Measurements from ENCODE around the gene GALNT9.

DNA sequence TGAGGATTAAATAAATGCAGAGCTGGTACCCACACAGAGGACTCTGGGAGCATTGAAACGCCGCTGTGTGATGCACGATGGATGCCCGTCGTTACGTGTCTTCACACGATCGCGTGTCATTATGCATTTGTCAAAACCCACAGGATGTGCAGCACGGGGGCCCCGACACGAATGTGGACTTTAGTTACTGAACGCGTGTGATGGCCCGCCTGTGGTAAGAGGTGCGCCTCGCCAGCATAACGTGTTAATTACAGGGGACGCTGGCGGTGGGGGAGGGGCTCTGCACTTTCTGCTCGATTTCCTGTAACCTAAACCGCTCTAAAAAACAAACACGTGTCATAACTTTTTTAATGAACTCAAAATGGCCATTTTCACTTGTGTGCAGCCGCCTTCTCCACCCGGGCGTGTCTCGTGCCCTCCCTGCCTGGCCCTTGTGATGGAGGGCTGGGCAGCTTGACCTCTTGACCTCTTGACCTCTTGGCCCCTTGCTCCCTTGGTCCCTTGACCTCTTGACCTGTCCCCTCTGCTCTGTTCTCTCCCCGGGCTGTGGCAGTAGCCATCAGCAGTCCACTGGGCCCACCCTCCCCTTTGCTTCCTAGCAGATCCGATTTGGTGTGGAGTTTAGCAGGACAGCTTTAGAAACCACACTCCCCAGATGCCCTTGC, 33.7 kb upstream of the GALNT9 start:
- TF ChIP-seq EZH2phosphoT487 (IDR thresholded peaks at IDR 0.05) (no peak), EZH2 (IDR thresholded peaks at IDR 0.05) (no peak)
- TF ChIP-seq, protein P1, sequence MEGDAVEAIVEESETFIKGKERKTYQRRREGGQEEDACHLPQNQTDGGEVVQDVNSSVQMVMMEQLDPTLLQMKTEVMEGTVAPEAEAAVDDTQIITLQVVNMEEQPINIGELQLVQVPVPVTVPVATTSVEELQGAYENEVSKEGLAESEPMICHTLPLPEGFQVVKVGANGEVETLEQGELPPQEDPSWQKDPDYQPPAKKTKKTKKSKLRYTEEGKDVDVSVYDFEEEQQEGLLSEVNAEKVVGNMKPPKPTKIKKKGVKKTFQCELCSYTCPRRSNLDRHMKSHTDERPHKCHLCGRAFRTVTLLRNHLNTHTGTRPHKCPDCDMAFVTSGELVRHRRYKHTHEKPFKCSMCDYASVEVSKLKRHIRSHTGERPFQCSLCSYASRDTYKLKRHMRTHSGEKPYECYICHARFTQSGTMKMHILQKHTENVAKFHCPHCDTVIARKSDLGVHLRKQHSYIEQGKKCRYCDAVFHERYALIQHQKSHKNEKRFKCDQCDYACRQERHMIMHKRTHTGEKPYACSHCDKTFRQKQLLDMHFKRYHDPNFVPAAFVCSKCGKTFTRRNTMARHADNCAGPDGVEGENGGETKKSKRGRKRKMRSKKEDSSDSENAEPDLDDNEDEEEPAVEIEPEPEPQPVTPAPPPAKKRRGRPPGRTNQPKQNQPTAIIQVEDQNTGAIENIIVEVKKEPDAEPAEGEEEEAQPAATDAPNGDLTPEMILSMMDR (IDR thresholded peaks at IDR 0.05), result no peak
